B cell (primary cell): ENCODE data around the gene CELA1.

Source experiments
- EZH2 ChIP-seq: IDR thresholded peaks from 2 replicates; pipeline ENCODE4 v1.6.1; 2012; ENCODE audit warnings: borderline replicate concordance, low read depth, mild to moderate bottlenecking, moderate library complexity, low read length; ENCODE audit not compliant: insufficient read depth, poor library complexity, severe bottlenecking
- TF ChIP-seq, protein P1 (sequence below): fragments of 200-600 bp; IDR thresholded peaks from one replicate; pipeline ENCODE4 v1.8.0; 2022; ENCODE audit warnings: antibody characterized with exemption, mild to moderate bottlenecking

DNA sequence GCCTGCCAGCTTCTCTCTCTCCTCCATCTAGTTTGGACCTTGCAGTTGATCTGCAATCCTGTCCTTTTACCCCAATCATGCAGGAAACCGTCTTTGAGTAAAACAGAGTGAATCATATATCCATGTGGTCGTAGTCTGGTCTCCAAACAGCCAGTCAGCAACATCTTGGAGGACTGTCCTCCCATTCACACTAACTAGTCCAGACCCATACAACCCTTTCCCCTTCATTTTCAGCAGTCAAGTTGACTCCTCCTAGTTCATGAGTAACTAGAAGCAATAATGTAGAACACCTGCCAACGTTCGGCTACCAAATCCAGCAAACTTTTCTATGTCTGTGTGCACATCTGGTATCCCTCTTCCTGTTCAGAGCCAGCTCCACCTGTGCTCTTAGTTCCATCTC is 11.7 kb downstream of the CELA1 start:
- TF ChIP-seq, protein P1, sequence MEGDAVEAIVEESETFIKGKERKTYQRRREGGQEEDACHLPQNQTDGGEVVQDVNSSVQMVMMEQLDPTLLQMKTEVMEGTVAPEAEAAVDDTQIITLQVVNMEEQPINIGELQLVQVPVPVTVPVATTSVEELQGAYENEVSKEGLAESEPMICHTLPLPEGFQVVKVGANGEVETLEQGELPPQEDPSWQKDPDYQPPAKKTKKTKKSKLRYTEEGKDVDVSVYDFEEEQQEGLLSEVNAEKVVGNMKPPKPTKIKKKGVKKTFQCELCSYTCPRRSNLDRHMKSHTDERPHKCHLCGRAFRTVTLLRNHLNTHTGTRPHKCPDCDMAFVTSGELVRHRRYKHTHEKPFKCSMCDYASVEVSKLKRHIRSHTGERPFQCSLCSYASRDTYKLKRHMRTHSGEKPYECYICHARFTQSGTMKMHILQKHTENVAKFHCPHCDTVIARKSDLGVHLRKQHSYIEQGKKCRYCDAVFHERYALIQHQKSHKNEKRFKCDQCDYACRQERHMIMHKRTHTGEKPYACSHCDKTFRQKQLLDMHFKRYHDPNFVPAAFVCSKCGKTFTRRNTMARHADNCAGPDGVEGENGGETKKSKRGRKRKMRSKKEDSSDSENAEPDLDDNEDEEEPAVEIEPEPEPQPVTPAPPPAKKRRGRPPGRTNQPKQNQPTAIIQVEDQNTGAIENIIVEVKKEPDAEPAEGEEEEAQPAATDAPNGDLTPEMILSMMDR, result no peak
- TF ChIP-seq EZH2, result no peak
